HepG2 (cell line): Measurements from ENCODE around the gene TMEM132E.

Source experiments
- ARHGAP35 ChIP-seq: sonication (generic); formaldehyde crosslinking; IDR thresholded peaks from 2 replicates; pipeline ENCODE4 v1.9.0; 2022; ENCODE audit warnings: mild to moderate bottlenecking, inconsistent platforms, moderate library complexity, missing genetic modification reagents, borderline replicate concordance
- CCAR2 ChIP-seq: fragments of 200-400 bp; formaldehyde crosslinking; optimal IDR thresholded peaks from 2 replicates; pipeline ENCODE3; 2018; ENCODE audit warnings: low read depth, mild to moderate bottlenecking, low read length, moderate library complexity
- ERF ChIP-seq: IDR thresholded peaks from 2 replicates; pipeline ENCODE4 v1.6.1; 2018; ENCODE audit warnings: missing biosample characterization, missing genetic modification reagents
- HOXA7 ChIP-seq: sonication (generic); formaldehyde crosslinking; IDR thresholded peaks from 2 replicates; pipeline ENCODE4 v1.8.1; 2022; ENCODE audit warnings: mild to moderate bottlenecking, missing genetic modification reagents, moderate library complexity
- MAF1 ChIP-seq: sonication (generic); formaldehyde crosslinking; IDR thresholded peaks from 2 replicates; pipeline ENCODE4 v1.5.0; 2020; ENCODE audit warnings: missing genetic modification reagents, borderline replicate concordance
- POLR2AphosphoS5 ChIP-seq: IDR thresholded peaks from 2 replicates; pipeline ENCODE4 v1.6.1; 2012; ENCODE audit warnings: low read depth, low read length
- RNF2 ChIP-seq: fragments of 450-650 bp; conservative IDR thresholded peaks from 2 replicates; pipeline ENCODE4 v1.6.1; 2016; ENCODE audit warnings: low read depth
- SIN3A ChIP-seq: IDR thresholded peaks from 2 replicates; pipeline ENCODE4 v1.6.1; 2011; ENCODE audit warnings: low read depth, mild to moderate bottlenecking, control low read depth, low read length, borderline replicate concordance
- U2AF2 ChIP-seq: fragments of 200-400 bp; formaldehyde crosslinking; IDR thresholded peaks from 2 replicates; pipeline ENCODE4 v1.6.1; 2017; ENCODE audit warnings: low read depth, mild to moderate bottlenecking, low read length
- TF ChIP-seq, protein P1 (sequence below): sonication (generic); formaldehyde crosslinking; IDR thresholded peaks from 2 replicates; pipeline ENCODE4 v1.8.1; 2023; ENCODE audit warnings: mild to moderate bottlenecking, missing genetic modification reagents, borderline replicate concordance
- TF ChIP-seq, protein P2 (sequence below): sonication (generic); formaldehyde crosslinking; IDR thresholded peaks from 2 replicates; pipeline ENCODE4 v1.4.0; 2020; ENCODE audit warnings: missing genetic modification reagents
- TF ChIP-seq, protein P3 (sequence below): sonication (generic); formaldehyde crosslinking; IDR thresholded peaks from 2 replicates; pipeline ENCODE4 v1.4.0; 2020; ENCODE audit warnings: mild to moderate bottlenecking, missing genetic modification reagents
- TF ChIP-seq, protein P4 (sequence below): IDR thresholded peaks from 2 replicates; pipeline ENCODE4 v1.6.1; 2016; ENCODE audit warnings: missing biosample characterization, missing genetic modification reagents, low read depth
- TF ChIP-seq, protein P5 (sequence below): sonication (generic); formaldehyde crosslinking; IDR thresholded peaks from 2 replicates; pipeline ENCODE4 v1.5.0; 2020; ENCODE audit warnings: missing genetic modification reagents

DNA sequence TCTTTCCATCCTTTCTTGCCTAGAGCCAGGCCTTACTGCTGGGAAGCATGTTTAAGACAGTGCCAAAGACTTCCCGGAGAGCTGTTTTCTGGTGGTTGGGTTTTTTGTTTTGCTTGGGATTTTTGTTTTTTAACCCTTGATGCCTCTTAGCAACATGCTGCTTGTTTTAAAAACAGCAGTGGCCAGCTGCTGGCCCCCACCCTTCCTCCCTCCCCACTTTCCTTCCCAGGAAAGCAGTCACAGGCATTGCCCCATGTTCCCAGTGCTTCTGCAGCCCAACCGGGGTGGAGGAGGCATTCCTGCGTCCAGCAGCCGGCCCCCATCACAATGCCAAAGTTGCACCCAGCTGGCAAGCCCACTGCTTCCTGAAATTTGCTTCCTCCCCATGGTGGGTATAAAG is 12.6 kb downstream of the TMEM132E start:
- TF ChIP-seq MAF1, result no peak
- TF ChIP-seq, protein P1, sequence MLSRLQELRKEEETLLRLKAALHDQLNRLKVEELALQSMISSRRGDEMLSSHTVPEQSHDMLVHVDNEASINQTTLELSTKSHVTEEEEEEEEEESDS (CRISPR knock-in tag), result no peak
- TF ChIP-seq SIN3A, result no peak
- TF ChIP-seq, protein P2, sequence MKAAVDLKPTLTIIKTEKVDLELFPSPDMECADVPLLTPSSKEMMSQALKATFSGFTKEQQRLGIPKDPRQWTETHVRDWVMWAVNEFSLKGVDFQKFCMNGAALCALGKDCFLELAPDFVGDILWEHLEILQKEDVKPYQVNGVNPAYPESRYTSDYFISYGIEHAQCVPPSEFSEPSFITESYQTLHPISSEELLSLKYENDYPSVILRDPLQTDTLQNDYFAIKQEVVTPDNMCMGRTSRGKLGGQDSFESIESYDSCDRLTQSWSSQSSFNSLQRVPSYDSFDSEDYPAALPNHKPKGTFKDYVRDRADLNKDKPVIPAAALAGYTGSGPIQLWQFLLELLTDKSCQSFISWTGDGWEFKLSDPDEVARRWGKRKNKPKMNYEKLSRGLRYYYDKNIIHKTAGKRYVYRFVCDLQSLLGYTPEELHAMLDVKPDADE (CRISPR knock-in tag), result no peak
- TF ChIP-seq POLR2AphosphoS5, result no peak
- no peak for TF ChIP-seq HOXA7
- TF ChIP-seq, protein P3, sequence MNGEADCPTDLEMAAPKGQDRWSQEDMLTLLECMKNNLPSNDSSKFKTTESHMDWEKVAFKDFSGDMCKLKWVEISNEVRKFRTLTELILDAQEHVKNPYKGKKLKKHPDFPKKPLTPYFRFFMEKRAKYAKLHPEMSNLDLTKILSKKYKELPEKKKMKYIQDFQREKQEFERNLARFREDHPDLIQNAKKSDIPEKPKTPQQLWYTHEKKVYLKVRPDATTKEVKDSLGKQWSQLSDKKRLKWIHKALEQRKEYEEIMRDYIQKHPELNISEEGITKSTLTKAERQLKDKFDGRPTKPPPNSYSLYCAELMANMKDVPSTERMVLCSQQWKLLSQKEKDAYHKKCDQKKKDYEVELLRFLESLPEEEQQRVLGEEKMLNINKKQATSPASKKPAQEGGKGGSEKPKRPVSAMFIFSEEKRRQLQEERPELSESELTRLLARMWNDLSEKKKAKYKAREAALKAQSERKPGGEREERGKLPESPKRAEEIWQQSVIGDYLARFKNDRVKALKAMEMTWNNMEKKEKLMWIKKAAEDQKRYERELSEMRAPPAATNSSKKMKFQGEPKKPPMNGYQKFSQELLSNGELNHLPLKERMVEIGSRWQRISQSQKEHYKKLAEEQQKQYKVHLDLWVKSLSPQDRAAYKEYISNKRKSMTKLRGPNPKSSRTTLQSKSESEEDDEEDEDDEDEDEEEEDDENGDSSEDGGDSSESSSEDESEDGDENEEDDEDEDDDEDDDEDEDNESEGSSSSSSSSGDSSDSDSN, result no peak
- TF ChIP-seq, protein P4, sequence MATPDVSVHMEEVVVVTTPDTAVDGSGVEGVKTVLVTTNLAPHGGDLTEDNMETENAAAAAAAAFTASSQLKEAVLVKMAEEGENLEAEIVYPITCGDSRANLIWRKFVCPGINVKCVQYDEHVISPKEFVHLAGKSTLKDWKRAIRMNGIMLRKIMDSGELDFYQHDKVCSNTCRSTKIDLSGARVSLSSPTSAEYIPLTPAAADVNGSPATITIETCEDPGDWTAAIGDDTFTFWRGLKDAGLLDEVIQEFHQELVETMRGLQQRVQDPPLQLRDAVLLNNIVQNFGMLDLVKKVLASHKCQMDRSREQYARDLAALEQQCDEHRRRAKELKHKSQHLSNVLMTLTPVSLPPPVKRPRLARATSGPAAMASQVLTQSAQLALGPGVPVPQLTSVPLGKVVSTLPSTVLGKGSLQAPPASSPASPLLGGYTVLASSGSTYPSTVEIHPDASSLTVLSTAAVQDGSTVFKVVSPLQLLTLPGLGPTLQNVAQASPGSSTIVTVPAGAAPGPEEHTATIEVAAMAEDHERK, result no peak
- no peak for TF ChIP-seq RNF2
- no peak for TF ChIP-seq ARHGAP35 (CRISPR knock-in tag)
- TF ChIP-seq, protein P5, sequence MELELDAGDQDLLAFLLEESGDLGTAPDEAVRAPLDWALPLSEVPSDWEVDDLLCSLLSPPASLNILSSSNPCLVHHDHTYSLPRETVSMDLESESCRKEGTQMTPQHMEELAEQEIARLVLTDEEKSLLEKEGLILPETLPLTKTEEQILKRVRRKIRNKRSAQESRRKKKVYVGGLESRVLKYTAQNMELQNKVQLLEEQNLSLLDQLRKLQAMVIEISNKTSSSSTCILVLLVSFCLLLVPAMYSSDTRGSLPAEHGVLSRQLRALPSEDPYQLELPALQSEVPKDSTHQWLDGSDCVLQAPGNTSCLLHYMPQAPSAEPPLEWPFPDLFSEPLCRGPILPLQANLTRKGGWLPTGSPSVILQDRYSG (CRISPR knock-in tag), result no peak
- no peak for TF ChIP-seq ERF (CRISPR knock-in tag)
- TF ChIP-seq U2AF2, result no peak
- TF ChIP-seq CCAR2, result no peak
